Choroid plexus epithelial cell (primary cell): ENCODE data around the gene CAVIN3.
A peak's percentile ranks its signal among the peaks of the same experiment; 100 is the strongest.

Source experiments
- DNase-seq: peaks from one replicate; pipeline ENCODE4 v3.0.0-alpha.2; 2010; ENCODE audit warnings: low read depth
- H3K4me3 ChIP-seq: 2 replicates; pipeline ENCODE4 v1.5.1; 2011; ENCODE audit warnings: low read depth, mild to moderate bottlenecking, control low read depth, low read length, moderate library complexity
- CTCF ChIP-seq: conservative IDR thresholded peaks from 2 replicates; pipeline ENCODE4 v1.5.1; 2011; ENCODE audit warnings: low read depth, mild to moderate bottlenecking, control low read depth, inconsistent platforms, low read length, moderate library complexity

Gene CAVIN3

DNA sequence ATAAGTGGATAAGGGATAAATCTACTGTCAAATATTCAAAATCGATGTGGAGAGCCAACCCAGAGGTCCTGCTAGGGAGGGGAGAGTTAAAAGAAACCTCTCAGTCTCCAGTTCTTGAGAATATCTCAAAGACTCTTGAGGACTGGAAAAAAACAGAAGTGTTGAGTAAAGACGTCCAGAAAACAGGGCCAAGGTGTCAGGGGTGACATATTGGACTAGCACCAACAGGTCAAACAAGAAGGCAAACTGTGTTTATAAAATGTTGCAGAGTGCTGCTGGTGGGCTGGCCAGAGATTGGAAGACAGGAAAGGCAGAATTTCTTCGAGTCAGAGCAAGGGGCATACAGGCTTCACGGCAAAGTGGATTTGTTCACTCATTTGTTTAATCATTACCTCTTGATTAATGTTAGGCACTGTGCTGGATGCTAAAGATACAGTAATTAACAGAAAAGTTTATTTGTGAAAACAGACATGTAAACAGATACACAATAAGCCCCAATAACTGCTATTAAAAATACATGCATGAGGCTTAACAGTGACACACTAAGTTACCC is 36.3 kb upstream of the CAVIN3 start:
- no peak overlapping the region for H3K4me3 ChIP-seq
- DNase-seq = no peak

DNA sequence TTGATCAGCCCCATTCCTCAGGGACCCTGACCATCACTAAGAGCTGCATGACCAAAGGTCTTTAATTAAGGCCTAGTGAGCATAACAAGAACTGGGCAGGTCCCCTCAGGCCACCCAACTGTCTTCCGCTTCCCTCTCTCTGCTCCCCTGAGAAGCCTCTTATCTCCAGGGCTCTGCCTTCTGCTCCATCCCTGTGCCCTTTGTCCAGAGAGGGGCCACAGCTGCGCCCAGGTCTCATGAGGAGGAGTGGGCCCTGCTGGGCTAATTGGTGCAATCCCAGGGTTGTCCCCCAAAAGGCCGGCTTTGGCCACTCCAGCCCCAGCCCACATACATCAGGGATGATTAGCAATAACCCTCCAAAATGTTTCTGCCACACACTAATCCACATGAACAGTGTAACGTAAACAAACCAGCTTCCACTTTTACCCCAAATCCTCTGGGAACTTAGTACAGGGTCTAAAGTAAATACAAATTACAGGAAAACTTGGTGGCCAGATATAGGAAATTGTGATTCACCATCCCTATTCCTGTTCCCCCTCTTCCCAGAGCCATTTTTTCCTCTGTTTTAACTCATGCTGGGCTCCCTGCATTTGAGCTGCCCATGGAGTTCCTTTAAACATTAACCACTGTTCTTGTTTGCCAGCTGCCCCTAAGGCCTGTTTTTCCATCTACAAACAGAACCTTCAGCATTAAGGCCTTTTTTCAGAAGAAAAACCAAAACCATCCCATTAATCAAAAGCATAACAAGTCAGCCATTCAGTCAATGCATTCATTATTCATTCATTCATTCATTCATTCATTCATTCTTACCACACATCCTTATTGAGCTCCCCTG is 34.6 kb upstream of the CAVIN3 start:
- no peak for TF ChIP-seq CTCF
- DNase-seq = no peak
- no peak overlapping the region for H3K4me3 ChIP-seq

More for the DNA sequence above, 36.3 kb upstream of the CAVIN3 start:
- TF ChIP-seq CTCF = no peak

- no peak overlapping the region for H3K4me3 ChIP-seq
- TF ChIP-seq CTCF = peak; percentile 97
- DNase-seq = peak; percentile 60
Measured at GRCh38 chr11:6353367-6353987, 33.2 kb upstream of the CAVIN3 start.

GRCh38 chr11:6351782-6352382 is 31.6 kb upstream of the CAVIN3 start:
- TF ChIP-seq CTCF = no peak
- no peak for DNase-seq
- H3K4me3 ChIP-seq = no peak overlapping the region

DNA sequence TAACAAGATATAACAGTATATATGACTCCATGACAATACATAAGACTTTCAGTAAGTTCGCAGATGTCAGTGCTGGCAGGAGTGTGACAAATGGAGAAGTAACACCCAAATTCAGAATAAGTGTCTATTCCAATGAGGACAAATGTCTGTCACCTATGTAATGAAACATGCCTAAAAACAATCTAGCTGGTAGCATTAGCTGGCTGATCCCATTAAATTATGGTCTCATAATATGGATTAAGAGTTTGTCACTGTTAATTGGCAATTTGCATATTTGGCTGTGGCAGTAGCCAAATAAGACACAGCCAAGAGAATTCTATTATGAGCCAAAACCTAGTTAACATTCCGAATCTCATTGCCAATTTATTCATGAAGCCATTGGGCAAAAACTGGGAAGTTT is 30.2 kb upstream of the CAVIN3 start:
- DNase-seq = no peak
- H3K4me3 ChIP-seq = no peak overlapping the region
- TF ChIP-seq CTCF = no peak

DNA sequence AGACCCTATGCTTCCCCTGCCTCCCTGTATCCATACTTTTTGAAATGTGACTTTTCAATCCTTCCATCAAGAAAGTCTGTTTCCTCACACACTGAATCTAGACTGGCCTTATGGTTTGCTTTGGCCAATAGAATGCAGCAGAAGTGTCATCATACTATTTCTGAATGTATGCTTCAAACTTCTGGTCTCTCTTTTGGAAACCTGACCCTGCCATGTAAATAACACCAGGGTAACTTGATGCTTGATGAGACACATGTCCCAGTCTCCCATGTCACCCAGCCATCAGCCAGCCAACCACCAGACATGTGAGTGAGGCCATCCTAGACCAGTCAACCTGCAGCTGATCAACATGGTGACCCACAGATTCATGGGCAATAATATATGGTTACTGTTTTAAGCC is 29.7 kb upstream of the CAVIN3 start:
- no peak for DNase-seq
- no peak for TF ChIP-seq CTCF
- no peak overlapping the region for H3K4me3 ChIP-seq
